HepG2 (cell line): ENCODE measurements around the gene NRN1L. TPM values are rescaled to one million over a fixed set of nuclear protein-coding genes. Genes with fewer than 3 reads are reported as not detected.

ENCODE experiments used
- ATF7-NPFF ChIP-seq: sonication (generic); formaldehyde crosslinking; IDR thresholded peaks from 2 replicates; pipeline ENCODE4 v1.8.1; 2023; ENCODE audit warnings: mild to moderate bottlenecking, low read depth, missing genetic modification reagents, moderate library complexity
- ESRRA ChIP-seq: sonication (generic); formaldehyde crosslinking; IDR thresholded peaks from 2 replicates; pipeline ENCODE4 v1.5.1; 2020; ENCODE audit warnings: mild to moderate bottlenecking, low read depth, missing genetic modification reagents
- HIVEP1 ChIP-seq: sonication (generic); formaldehyde crosslinking; IDR thresholded peaks from 2 replicates; pipeline ENCODE4 v1.4.0; 2020; ENCODE audit warnings: mild to moderate bottlenecking, missing genetic modification reagents
- MIER3 ChIP-seq: IDR thresholded peaks from 2 replicates; pipeline ENCODE4 v1.6.1; 2016; ENCODE audit warnings: missing compliant biosample characterization, borderline replicate concordance
- PITX1 ChIP-seq: sonication (generic); formaldehyde crosslinking; IDR thresholded peaks from 2 replicates; pipeline ENCODE4 v1.5.1; 2020; ENCODE audit warnings: mild to moderate bottlenecking, missing genetic modification reagents
- SRSF4 ChIP-seq: fragments of 200-400 bp; formaldehyde crosslinking; IDR thresholded peaks from one replicate; pipeline ENCODE4 v1.6.1; 2018; ENCODE audit warnings: mild to moderate bottlenecking, low read depth, low read length, moderate library complexity; ENCODE audit not compliant: poor library complexity, severe bottlenecking
- SRY ChIP-seq: sonication (generic); formaldehyde crosslinking; IDR thresholded peaks from 2 replicates; pipeline ENCODE4 v1.8.0; 2022; ENCODE audit warnings: mild to moderate bottlenecking, missing genetic modification reagents
- TCF12 ChIP-seq, 2 experiments: fragments of 450-650 bp in 1 of 2; sonication (generic) in 1 of 2; formaldehyde crosslinking in 1 of 2; IDR thresholded peaks; 2 replicates each; pipeline versions ENCODE4 v1.6.1 to v1.8.0; 2017 to 2022; ENCODE audit warnings: antibody characterized with exemption in 1 of 2, mild to moderate bottlenecking in 1 of 2, missing genetic modification reagents in 1 of 2, moderate library complexity in 1 of 2
- ZC3H13 ChIP-seq: sonication (generic); formaldehyde crosslinking; IDR thresholded peaks from 2 replicates; pipeline ENCODE4 v1.8.1; 2023; ENCODE audit warnings: mild to moderate bottlenecking, missing genetic modification reagents, moderate library complexity
- ZNF713 ChIP-seq: sonication (generic); formaldehyde crosslinking; IDR thresholded peaks from 2 replicates; pipeline ENCODE4 v1.4.0; 2020; ENCODE audit warnings: mild to moderate bottlenecking, missing genetic modification reagents
- ZNF749 ChIP-seq: sonication (generic); formaldehyde crosslinking; IDR thresholded peaks from 2 replicates; pipeline ENCODE4 v1.8.0; 2022; ENCODE audit warnings: mild to moderate bottlenecking, missing genetic modification reagents, moderate library complexity, borderline replicate concordance
- polyA plus RNA-seq, 8 experiments: library from polyadenylated mRNA; depleted of rRNA in 3 of 8; stranded (reverse) in 7 of 8; unstranded in 1 of 8; fragments of >200 nt; fragmentation: Illumina TruSeq in 4 of 8; extraction: Trizol in 4 of 8; gene quantifications; 2 replicates each; pipeline versions ENCODE4 v1.2.1 to v1.2.3, GENCODE V29; 2011 to 2016; ENCODE audit warnings: low read depth in 4 of 8, missing spikeins in 1 of 8, mixed read lengths in 1 of 8; ENCODE audit not compliant: insufficient read depth in 1 of 8
- total RNA-seq, 5 experiments: library from RNA; depleted of rRNA; stranded (reverse); fragments of >200 nt; fragmentation: Illumina TruSeq; extraction: Trizol; gene quantifications; 2 replicates each; pipeline ENCODE4 v1.2.3, GENCODE V29; 2016; ENCODE audit warnings: low read depth in 1 of 5
- TF ChIP-seq, protein P1 (sequence below): sonication (generic); formaldehyde crosslinking; IDR thresholded peaks from 2 replicates; pipeline ENCODE4 v1.8.1; 2023; ENCODE audit warnings: mild to moderate bottlenecking, missing genetic modification reagents
- TF ChIP-seq, protein P2 (sequence below): IDR thresholded peaks from 2 replicates; pipeline ENCODE4 v1.6.1; 2016; ENCODE audit warnings: missing compliant biosample characterization, missing genetic modification reagents, borderline replicate concordance
- TF ChIP-seq, protein P3 (sequence below): sonication (generic); formaldehyde crosslinking; IDR thresholded peaks from 2 replicates; pipeline ENCODE4 v1.5.0; 2020; ENCODE audit warnings: missing genetic modification reagents, mild to moderate bottlenecking, borderline replicate concordance
- TF ChIP-seq, protein P4 (sequence below): sonication (generic); formaldehyde crosslinking; conservative IDR thresholded peaks from 2 replicates; pipeline ENCODE4 v1.4.0; 2020; ENCODE audit warnings: mild to moderate bottlenecking, missing genetic modification reagents, moderate library complexity

The NRN1L gene
- total and polyA plus RNA-seq, 2 of the 13 experiments (the other 11 are each of a cell fraction or from before 2014, with no cell fraction given) = 0.53 to 1.2 TPM

DNA sequence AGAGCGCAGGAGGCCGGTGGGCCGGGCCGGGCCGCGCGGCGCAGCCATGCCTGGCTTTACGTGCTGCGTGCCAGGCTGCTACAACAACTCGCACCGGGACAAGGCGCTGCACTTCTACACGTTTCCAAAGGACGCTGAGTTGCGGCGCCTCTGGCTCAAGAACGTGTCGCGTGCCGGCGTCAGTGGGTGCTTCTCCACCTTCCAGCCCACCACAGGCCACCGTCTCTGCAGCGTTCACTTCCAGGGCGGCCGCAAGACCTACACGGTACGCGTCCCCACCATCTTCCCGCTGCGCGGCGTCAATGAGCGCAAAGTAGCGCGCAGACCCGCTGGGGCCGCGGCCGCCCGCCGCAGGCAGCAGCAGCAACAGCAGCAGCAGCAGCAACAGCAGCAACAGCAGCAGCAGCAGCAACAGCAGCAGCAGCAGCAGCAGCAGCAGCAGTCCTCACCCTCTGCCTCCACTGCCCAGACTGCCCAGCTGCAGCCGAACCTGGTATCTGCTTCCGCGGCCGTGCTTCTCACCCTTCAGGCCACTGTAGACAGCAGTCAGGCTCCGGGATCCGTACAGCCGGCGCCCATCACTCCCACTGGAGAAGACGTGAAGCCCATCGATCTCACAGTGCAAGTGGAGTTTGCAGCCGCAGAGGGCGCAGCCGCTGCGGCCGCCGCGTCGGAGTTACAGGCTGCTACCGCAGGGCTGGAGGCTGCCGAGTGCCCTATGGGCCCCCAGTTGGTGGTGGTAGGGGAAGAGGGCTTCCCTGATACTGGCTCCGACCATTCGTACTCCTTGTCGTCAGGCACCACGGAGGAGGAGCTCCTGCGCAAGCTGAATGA, 42.0 kb upstream of the NRN1L start (continued):
- TF ChIP-seq, protein P1, sequence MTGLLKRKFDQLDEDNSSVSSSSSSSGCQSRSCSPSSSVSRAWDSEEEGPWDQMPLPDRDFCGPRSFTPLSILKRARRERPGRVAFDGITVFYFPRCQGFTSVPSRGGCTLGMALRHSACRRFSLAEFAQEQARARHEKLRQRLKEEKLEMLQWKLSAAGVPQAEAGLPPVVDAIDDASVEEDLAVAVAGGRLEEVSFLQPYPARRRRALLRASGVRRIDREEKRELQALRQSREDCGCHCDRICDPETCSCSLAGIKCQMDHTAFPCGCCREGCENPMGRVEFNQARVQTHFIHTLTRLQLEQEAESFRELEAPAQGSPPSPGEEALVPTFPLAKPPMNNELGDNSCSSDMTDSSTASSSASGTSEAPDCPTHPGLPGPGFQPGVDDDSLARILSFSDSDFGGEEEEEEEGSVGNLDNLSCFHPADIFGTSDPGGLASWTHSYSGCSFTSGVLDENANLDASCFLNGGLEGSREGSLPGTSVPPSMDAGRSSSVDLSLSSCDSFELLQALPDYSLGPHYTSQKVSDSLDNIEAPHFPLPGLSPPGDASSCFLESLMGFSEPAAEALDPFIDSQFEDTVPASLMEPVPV (CRISPR knock-in tag) = no peak; the same call in 1 of the 2 replicates
- TF ChIP-seq PITX1 (CRISPR knock-in tag) = peak; percentile 66; the same call in 1 of the 2 replicates
- 0 out of 2 replicates have a peak, but pooled peaks have one; percentile 17 for TF ChIP-seq MIER3 (CRISPR knock-in tag)
- TF ChIP-seq, protein P2, sequence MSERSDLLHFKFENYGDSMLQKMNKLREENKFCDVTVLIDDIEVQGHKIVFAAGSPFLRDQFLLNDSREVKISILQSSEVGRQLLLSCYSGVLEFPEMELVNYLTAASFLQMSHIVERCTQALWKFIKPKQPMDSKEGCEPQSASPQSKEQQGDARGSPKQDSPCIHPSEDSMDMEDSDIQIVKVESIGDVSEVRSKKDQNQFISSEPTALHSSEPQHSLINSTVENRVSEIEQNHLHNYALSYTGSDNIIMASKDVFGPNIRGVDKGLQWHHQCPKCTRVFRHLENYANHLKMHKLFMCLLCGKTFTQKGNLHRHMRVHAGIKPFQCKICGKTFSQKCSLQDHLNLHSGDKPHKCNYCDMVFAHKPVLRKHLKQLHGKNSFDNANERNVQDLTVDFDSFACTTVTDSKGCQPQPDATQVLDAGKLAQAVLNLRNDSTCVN (CRISPR knock-in tag) = peak; percentile 28
- no peak for TF ChIP-seq TCF12 (IDR thresholded peaks at IDR 0.05)
- peak; percentile 71; the same call in 1 of the 2 replicates for TF ChIP-seq TCF12 (CRISPR knock-in tag; IDR thresholded peaks at IDR 0.05)
- TF ChIP-seq, protein P3, sequence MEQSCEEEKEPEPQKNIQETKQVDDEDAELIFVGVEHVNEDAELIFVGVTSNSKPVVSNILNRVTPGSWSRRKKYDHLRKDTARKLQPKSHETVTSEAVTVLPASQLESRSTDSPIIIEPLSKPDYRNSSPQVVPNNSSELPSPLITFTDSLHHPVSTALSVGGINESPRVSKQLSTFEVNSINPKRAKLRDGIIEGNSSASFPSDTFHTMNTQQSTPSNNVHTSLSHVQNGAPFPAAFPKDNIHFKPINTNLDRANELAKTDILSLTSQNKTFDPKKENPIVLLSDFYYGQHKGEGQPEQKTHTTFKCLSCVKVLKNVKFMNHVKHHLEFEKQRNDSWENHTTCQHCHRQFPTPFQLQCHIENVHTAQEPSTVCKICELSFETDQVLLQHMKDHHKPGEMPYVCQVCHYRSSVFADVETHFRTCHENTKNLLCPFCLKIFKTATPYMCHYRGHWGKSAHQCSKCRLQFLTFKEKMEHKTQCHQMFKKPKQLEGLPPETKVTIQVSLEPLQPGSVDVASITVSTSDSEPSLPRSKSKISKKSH (CRISPR knock-in tag) = 0 out of 2 replicates have a peak, but pooled peaks have one; percentile 56
- no peak for TF ChIP-seq SRSF4
- TF ChIP-seq SRY (CRISPR knock-in tag) = no peak; the same call in 1 of the 2 replicates
- peak; percentile 66 for TF ChIP-seq HIVEP1
- TF ChIP-seq, protein P4, sequence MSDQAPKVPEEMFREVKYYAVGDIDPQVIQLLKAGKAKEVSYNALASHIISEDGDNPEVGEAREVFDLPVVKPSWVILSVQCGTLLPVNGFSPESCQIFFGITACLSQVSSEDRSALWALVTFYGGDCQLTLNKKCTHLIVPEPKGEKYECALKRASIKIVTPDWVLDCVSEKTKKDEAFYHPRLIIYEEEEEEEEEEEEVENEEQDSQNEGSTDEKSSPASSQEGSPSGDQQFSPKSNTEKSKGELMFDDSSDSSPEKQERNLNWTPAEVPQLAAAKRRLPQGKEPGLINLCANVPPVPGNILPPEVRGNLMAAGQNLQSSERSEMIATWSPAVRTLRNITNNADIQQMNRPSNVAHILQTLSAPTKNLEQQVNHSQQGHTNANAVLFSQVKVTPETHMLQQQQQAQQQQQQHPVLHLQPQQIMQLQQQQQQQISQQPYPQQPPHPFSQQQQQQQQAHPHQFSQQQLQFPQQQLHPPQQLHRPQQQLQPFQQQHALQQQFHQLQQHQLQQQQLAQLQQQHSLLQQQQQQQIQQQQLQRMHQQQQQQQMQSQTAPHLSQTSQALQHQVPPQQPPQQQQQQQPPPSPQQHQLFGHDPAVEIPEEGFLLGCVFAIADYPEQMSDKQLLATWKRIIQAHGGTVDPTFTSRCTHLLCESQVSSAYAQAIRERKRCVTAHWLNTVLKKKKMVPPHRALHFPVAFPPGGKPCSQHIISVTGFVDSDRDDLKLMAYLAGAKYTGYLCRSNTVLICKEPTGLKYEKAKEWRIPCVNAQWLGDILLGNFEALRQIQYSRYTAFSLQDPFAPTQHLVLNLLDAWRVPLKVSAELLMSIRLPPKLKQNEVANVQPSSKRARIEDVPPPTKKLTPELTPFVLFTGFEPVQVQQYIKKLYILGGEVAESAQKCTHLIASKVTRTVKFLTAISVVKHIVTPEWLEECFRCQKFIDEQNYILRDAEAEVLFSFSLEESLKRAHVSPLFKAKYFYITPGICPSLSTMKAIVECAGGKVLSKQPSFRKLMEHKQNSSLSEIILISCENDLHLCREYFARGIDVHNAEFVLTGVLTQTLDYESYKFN (CRISPR knock-in tag) = peak; percentile 25; the same call in 1 of the 2 replicates
- TF ChIP-seq ESRRA (CRISPR knock-in tag) = peak; percentile 73
- TF ChIP-seq ZNF713 (CRISPR knock-in tag) = peak; percentile 89; the same call in 1 of the 2 replicates
- no peak for TF ChIP-seq ZNF749 (CRISPR knock-in tag)
- TF ChIP-seq ZC3H13 = peak; percentile 80
- TF ChIP-seq ATF7-NPFF (CRISPR knock-in tag) = 0 out of 2 replicates have a peak, but pooled peaks have one; percentile 61
